Breast epithelium (tissue), 3 donors: ENCODE measurements around the gene SAT2.

Source experiments
- CTCF ChIP-seq, 3 donors: fragments of 450-650 bp; IDR thresholded peaks; one replicate each; pipeline ENCODE4 v1.5.1; 2016 to 2017; ENCODE audit warnings: antibody characterized with exemption in 3 of 3, mild to moderate bottlenecking in 3 of 3, moderate library complexity in 3 of 3
- POLR2A ChIP-seq: fragments of 450-650 bp; IDR thresholded peaks from one replicate; pipeline ENCODE4 v1.6.1; 2016; ENCODE audit warnings: antibody characterized with exemption, mild to moderate bottlenecking, moderate library complexity
- POLR2AphosphoS5 ChIP-seq, 3 donors: sonication (generic); formaldehyde crosslinking; IDR thresholded peaks; one replicate each; pipeline ENCODE4 v1.6.1; 2017; ENCODE audit warnings: antibody characterized with exemption in 3 of 3

- no peak for TF ChIP-seq CTCF (IDR thresholded peaks at IDR 0.05)
- no peak for TF ChIP-seq POLR2A
- no peak for TF ChIP-seq POLR2AphosphoS5 (IDR thresholded peaks at IDR 0.05)
Observed at GRCh38 chr17:7673239-7673638, 45.6 kb upstream of the SAT2 start.
